Left ventricle myocardium inferior (tissue), 1 donor: ENCODE measurements around the gene DESI1. TPM values are rescaled to one million over a fixed set of nuclear protein-coding genes. Genes with fewer than 3 reads are reported as not detected.
"Not testable (repeated sequence)": the region's sequence is repeated elsewhere in the genome, so short reads cannot be mapped to it uniquely, and the experiment has no call there.

Source experiments
- DNase-seq: peaks from one replicate; pipeline ENCODE4 v3.0.0-alpha.2; 2020
- H3K27ac ChIP-seq: fragments of 200-600 bp; replicated peaks from 2 replicates; pipeline ENCODE4 v1.8.0; 2021
- H3K27me3 ChIP-seq: fragments of 200-600 bp; 2 replicates; pipeline ENCODE4 v1.8.0; 2021; ENCODE audit warnings: low read depth
- H3K36me3 ChIP-seq: fragments of 200-600 bp; 2 replicates; pipeline ENCODE4 v1.8.0; 2021
- H3K4me1 ChIP-seq: fragments of 200-600 bp; 2 replicates; pipeline ENCODE4 v1.8.0; 2021
- H3K4me3 ChIP-seq: fragments of 200-600 bp; 2 replicates; pipeline ENCODE4 v1.8.0; 2021; ENCODE audit warnings: mild to moderate bottlenecking, moderate library complexity
- H3K9me3 ChIP-seq: fragments of 200-600 bp; replicated peaks from 2 replicates; pipeline ENCODE4 v1.8.0; 2021
- intact Hi-C: fragments of 100-400 bp; cut with micrococcal nuclease; formaldehyde crosslinking; loops from one replicate; pipeline ENCODE4 v1.11.0; 2022
- total RNA-seq: library from RNA; stranded (reverse); fragmentation: NEBNext Ultra II Directional; extraction: Animal tissue kit (Norgen Biotek cat#: 25700); gene quantifications from one replicate; pipeline ENCODE4 v1.2.1, GENCODE V29; 2021
- TF ChIP-seq, protein P1 (sequence below): fragments of 200-600 bp; IDR thresholded peaks from 2 replicates; pipeline ENCODE4 v1.8.0; 2021; ENCODE audit warnings: antibody characterized with exemption, mild to moderate bottlenecking, borderline replicate concordance
- donor health status: DM: no; HTN: yes; CAD: no; lungs with severe emphysema.

DESI1 gene
- total RNA-seq, 1 donor from 2014 or later = 46.2 TPM

- Histone ChIP-seq H3K4me3 (no peak overlapping the region), H3K36me3 (peaks cover 16% of the 10 kb centered on the region), H3K27ac (peak overlapping the region; percentile 67), H3K9me3 (no peaks in the 10 kb centered on the region), H3K27me3 (no peaks in the 10 kb centered on the region), H3K4me1 (peaks cover 74% of the 10 kb centered on the region)
- TF ChIP-seq, protein P1, sequence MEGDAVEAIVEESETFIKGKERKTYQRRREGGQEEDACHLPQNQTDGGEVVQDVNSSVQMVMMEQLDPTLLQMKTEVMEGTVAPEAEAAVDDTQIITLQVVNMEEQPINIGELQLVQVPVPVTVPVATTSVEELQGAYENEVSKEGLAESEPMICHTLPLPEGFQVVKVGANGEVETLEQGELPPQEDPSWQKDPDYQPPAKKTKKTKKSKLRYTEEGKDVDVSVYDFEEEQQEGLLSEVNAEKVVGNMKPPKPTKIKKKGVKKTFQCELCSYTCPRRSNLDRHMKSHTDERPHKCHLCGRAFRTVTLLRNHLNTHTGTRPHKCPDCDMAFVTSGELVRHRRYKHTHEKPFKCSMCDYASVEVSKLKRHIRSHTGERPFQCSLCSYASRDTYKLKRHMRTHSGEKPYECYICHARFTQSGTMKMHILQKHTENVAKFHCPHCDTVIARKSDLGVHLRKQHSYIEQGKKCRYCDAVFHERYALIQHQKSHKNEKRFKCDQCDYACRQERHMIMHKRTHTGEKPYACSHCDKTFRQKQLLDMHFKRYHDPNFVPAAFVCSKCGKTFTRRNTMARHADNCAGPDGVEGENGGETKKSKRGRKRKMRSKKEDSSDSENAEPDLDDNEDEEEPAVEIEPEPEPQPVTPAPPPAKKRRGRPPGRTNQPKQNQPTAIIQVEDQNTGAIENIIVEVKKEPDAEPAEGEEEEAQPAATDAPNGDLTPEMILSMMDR = no peak
- DNase-seq = no peak
- intact Hi-C loops = no loop called here
Measured at GRCh38 chr22:41575533-41575932, 45.3 kb downstream of the DESI1 start.

GRCh38 chr22:41574847-41575381, 45.9 kb downstream of the DESI1 start:
- Histone ChIP-seq H3K27me3 (no peaks in the 10 kb centered on the region), H3K4me1 (peaks cover 72% of the 10 kb centered on the region), H3K27ac (peak overlapping the region; percentile 67), H3K4me3 (peak overlapping the region; percentile 9), H3K36me3 (peaks cover 16% of the 10 kb centered on the region), H3K9me3 (no peaks in the 10 kb centered on the region)
- DNase-seq = peak; percentile 88
- TF ChIP-seq, protein P1 = no peak
- intact Hi-C loops = no loop called here

GRCh38 chr22:41573677-41574076, 47.2 kb downstream of the DESI1 start:
- H3K27me3 ChIP-seq = no peaks in the 10 kb centered on the region
- no peak overlapping the region for H3K4me3 ChIP-seq
- no peak for DNase-seq
- peaks cover 16% of the 10 kb centered on the region for H3K36me3 ChIP-seq
- H3K27ac ChIP-seq = peak overlapping the region; percentile 38
- H3K9me3 ChIP-seq = no peaks in the 10 kb centered on the region
- TF ChIP-seq, protein P1 = no peak
- intact Hi-C loops = no loop called here
- peaks cover 68% of the 10 kb centered on the region for H3K4me1 ChIP-seq

GRCh38 chr22:41572305-41572704, 48.5 kb downstream of the DESI1 start:
- H3K27me3 ChIP-seq, H3K4me3 ChIP-seq, H3K27ac ChIP-seq, intact Hi-C loops, H3K9me3 ChIP-seq, DNase-seq: not testable (repeated sequence)
- Histone ChIP-seq H3K36me3 (peaks cover 13% of the 10 kb centered on the region), H3K4me1 (peaks cover 68% of the 10 kb centered on the region)

- H3K4me3 ChIP-seq = no peak overlapping the region
- H3K27ac ChIP-seq = no peak overlapping the region
- H3K36me3 ChIP-seq = peaks cover 13% of the 10 kb centered on the region
- intact Hi-C loops = no loop called here
- no peaks in the 10 kb centered on the region for H3K27me3 ChIP-seq
- peaks cover 68% of the 10 kb centered on the region for H3K4me1 ChIP-seq
- no peaks in the 10 kb centered on the region for H3K9me3 ChIP-seq
- TF ChIP-seq, protein P1 = no peak
- DNase-seq = no peak
Measured at GRCh38 chr22:41571786-41572185, 49.1 kb downstream of the DESI1 start.

DNA sequence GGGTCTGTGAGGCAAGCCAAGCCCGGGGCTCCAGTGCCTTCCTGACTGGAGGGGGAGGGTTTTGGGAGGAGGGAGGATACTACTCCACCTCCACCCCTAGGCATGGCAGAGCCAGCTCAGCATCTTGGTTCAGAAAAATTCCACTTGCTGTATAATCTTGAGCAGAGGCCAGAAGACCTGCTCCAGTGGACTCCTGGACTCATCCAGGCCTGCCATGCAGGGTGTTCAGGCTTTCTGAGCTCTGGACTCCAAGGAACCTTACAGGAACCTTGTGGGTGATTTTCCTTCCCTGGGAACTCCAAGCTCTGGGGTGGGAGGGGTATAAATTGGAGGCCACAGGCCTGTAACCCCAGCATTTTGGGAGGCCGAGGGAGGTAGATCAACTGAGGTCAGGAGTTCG, 50.6 kb downstream of the DESI1 start:
- Histone ChIP-seq H3K27me3 (no peaks in the 10 kb centered on the region), H3K4me1 (peaks cover 68% of the 10 kb centered on the region), H3K27ac (peak overlapping the region; percentile 16), H3K4me3 (no peak overlapping the region), H3K9me3 (no peaks in the 10 kb centered on the region), H3K36me3 (peaks cover 13% of the 10 kb centered on the region)
- TF ChIP-seq, protein P1 = no peak
- intact Hi-C loops = no loop called here
- no peak for DNase-seq
